WTC11 (cell line): ENCODE data around the gene INPPL1.

Source experiments
- AFF4 ChIP-seq: sonication (generic); formaldehyde crosslinking; IDR thresholded peaks from 2 replicates; pipeline ENCODE4 v1.8.1; 2023; ENCODE audit warnings: mild to moderate bottlenecking, missing genetic modification reagents, borderline replicate concordance
- ATF2 ChIP-seq: sonication (generic); formaldehyde crosslinking; IDR thresholded peaks from 2 replicates; pipeline ENCODE4 v1.8.1; 2022; ENCODE audit warnings: low read depth, missing genetic modification reagents, borderline replicate concordance
- CREB1 ChIP-seq: sonication (generic); formaldehyde crosslinking; IDR thresholded peaks from 2 replicates; pipeline ENCODE4 v1.8.0; 2023; ENCODE audit warnings: mild to moderate bottlenecking, missing genetic modification reagents
- CTCF ChIP-seq: fragments of 200-600 bp; IDR thresholded peaks from 2 replicates; pipeline ENCODE4 v1.8.0; 2022; ENCODE audit warnings: antibody characterized with exemption
- ELF4 ChIP-seq: sonication (generic); formaldehyde crosslinking; IDR thresholded peaks from 2 replicates; pipeline ENCODE4 v1.8.1; 2022; ENCODE audit warnings: low read depth, mild to moderate bottlenecking, moderate library complexity, missing genetic modification reagents
- JUN ChIP-seq: sonication (generic); formaldehyde crosslinking; IDR thresholded peaks from 2 replicates; pipeline ENCODE4 v1.8.0; 2023; ENCODE audit warnings: mild to moderate bottlenecking, missing genetic modification reagents
- MAX ChIP-seq: sonication (generic); formaldehyde crosslinking; IDR thresholded peaks from 2 replicates; pipeline ENCODE4 v1.8.0; 2022; ENCODE audit warnings: mild to moderate bottlenecking, missing genetic modification reagents
- NFE2L1 ChIP-seq: sonication (generic); formaldehyde crosslinking; IDR thresholded peaks from 2 replicates; pipeline ENCODE4 v1.8.1; 2023; ENCODE audit warnings: missing genetic modification reagents
- NR3C1 ChIP-seq: sonication (generic); formaldehyde crosslinking; conservative IDR thresholded peaks from 2 replicates; pipeline ENCODE4 v1.8.1; 2023; ENCODE audit warnings: low read depth, mild to moderate bottlenecking, missing genetic modification reagents
- PREB ChIP-seq: sonication (generic); formaldehyde crosslinking; IDR thresholded peaks from 2 replicates; pipeline ENCODE4 v1.8.1; 2022; ENCODE audit warnings: mild to moderate bottlenecking, missing genetic modification reagents, moderate library complexity, borderline replicate concordance
- SP1 ChIP-seq: sonication (generic); formaldehyde crosslinking; conservative IDR thresholded peaks from 2 replicates; pipeline ENCODE4 v1.8.1; 2022; ENCODE audit warnings: missing genetic modification reagents
- TCF7 ChIP-seq: sonication (generic); formaldehyde crosslinking; IDR thresholded peaks from 2 replicates; pipeline ENCODE4 v1.8.0; 2022; ENCODE audit warnings: mild to moderate bottlenecking, low read depth, missing genetic modification reagents, moderate library complexity
- USF2 ChIP-seq: sonication (generic); formaldehyde crosslinking; IDR thresholded peaks from 2 replicates; pipeline ENCODE4 v1.8.1; 2023; ENCODE audit warnings: mild to moderate bottlenecking, missing genetic modification reagents, moderate library complexity
- ZBTB21 ChIP-seq: sonication (generic); formaldehyde crosslinking; IDR thresholded peaks from 2 replicates; pipeline ENCODE4 v1.8.1; 2023; ENCODE audit warnings: mild to moderate bottlenecking, missing genetic modification reagents, borderline replicate concordance

GRCh38 chr11:72202571-72202970, 22.0 kb upstream of the INPPL1 start:
- TF ChIP-seq AFF4 (CRISPR knock-in tag) (no peak), ATF2 (CRISPR knock-in tag) (no peak), CTCF (no peak), NFE2L1 (CRISPR knock-in tag) (no peak), TCF7 (no peak), CREB1 (CRISPR knock-in tag) (no peak), JUN (CRISPR knock-in tag) (no peak), ELF4 (CRISPR knock-in tag) (no peak), SP1 (CRISPR knock-in tag) (no peak), PREB (CRISPR knock-in tag) (no peak), NR3C1 (CRISPR knock-in tag) (no peak), MAX (CRISPR knock-in tag) (no peak), ZBTB21 (CRISPR knock-in tag) (no peak), USF2 (CRISPR knock-in tag) (no peak)
